H9 (cell line): ENCODE data around the gene ACADL. TPM values are rescaled to one million over a fixed set of nuclear protein-coding genes. Genes with fewer than 3 reads are reported as not detected.

ENCODE experiments used
- DNase-seq: peaks from one replicate; pipeline ENCODE4 v3.0.0-alpha.2; 2017
- H2AFZ ChIP-seq: one replicate; pipeline ENCODE4 v1.6.1; 2013; ENCODE audit warnings: mild to moderate bottlenecking, low read length, control low read depth, moderate library complexity
- H2AK5ac ChIP-seq: 2 replicates; pipeline ENCODE4 v1.6.1; 2013; ENCODE audit warnings: low read length, control low read depth, mixed read lengths; ENCODE audit not compliant: insufficient read length
- H2BK120ac ChIP-seq: one replicate; pipeline ENCODE4 v1.6.1; 2013; ENCODE audit warnings: low read depth, mild to moderate bottlenecking, low read length, control low read depth, inconsistent platforms; ENCODE audit not compliant: poor library complexity, severe bottlenecking
- H2BK12ac ChIP-seq: 2 replicates; pipeline ENCODE4 v1.6.1; 2013; ENCODE audit warnings: low read length, control low read depth, mixed read lengths, low read depth; ENCODE audit not compliant: insufficient read length
- H2BK15ac ChIP-seq: 2 replicates; pipeline ENCODE4 v1.6.1; 2013; ENCODE audit warnings: low read depth, low read length, control low read depth
- H2BK20ac ChIP-seq: one replicate; pipeline ENCODE4 v1.6.1; 2013; ENCODE audit warnings: low read depth, mild to moderate bottlenecking, low read length, control low read depth, inconsistent platforms; ENCODE audit not compliant: poor library complexity, severe bottlenecking
- H2BK5ac ChIP-seq: 2 replicates; pipeline ENCODE4 v1.6.1; 2013; ENCODE audit warnings: low read length, control low read depth, mixed read lengths; ENCODE audit not compliant: insufficient read length
- H3K14ac ChIP-seq: 2 replicates; pipeline ENCODE4 v1.6.1; 2013; ENCODE audit warnings: low read length, control low read depth; ENCODE audit not compliant: insufficient read depth
- H3K18ac ChIP-seq: 2 replicates; pipeline ENCODE4 v1.6.1; 2013; ENCODE audit warnings: low read depth, mild to moderate bottlenecking, mixed read lengths, low read length, control low read depth; ENCODE audit not compliant: insufficient read length
- H3K23ac ChIP-seq: 2 replicates; pipeline ENCODE4 v1.6.1; 2013; ENCODE audit warnings: low read length, control low read depth, mixed read lengths, low read depth; ENCODE audit not compliant: insufficient read length
- H3K23me2 ChIP-seq: 2 replicates; pipeline ENCODE4 v1.6.1; 2013; ENCODE audit warnings: low read depth, mild to moderate bottlenecking, mixed read lengths, low read length, control low read depth; ENCODE audit not compliant: insufficient read length, poor library complexity, severe bottlenecking
- H3K27ac ChIP-seq: 2 replicates; pipeline ENCODE4 v1.5.1; 2013; ENCODE audit warnings: low read length, control low read depth, mixed read lengths, low read depth; ENCODE audit not compliant: insufficient read length
- H3K27me3 ChIP-seq: 2 replicates; pipeline ENCODE4 v1.6.1; 2013; ENCODE audit warnings: low read length, control low read depth, inconsistent platforms; ENCODE audit not compliant: insufficient read depth
- H3K4ac ChIP-seq: 2 replicates; pipeline ENCODE4 v1.6.1; 2013; ENCODE audit warnings: low read depth, mild to moderate bottlenecking, control low read depth, inconsistent platforms, low read length, moderate library complexity
- H3K4me1 ChIP-seq: 2 replicates; pipeline ENCODE4 v1.6.1; 2013; ENCODE audit warnings: low read length, control low read depth, inconsistent platforms; ENCODE audit not compliant: insufficient read depth
- H3K4me2 ChIP-seq: 2 replicates; pipeline ENCODE4 v1.6.1; 2013; ENCODE audit warnings: low read length, control low read depth, mixed read lengths; ENCODE audit not compliant: insufficient read length, insufficient read depth
- H3K56ac ChIP-seq: 2 replicates; pipeline ENCODE4 v1.6.1; 2013; ENCODE audit warnings: low read depth, mild to moderate bottlenecking, mixed read lengths, low read length, control low read depth; ENCODE audit not compliant: insufficient read length
- H3K79me1 ChIP-seq: 2 replicates; pipeline ENCODE4 v1.6.1; 2013; ENCODE audit warnings: low read depth, mild to moderate bottlenecking, moderate library complexity, low read length, control low read depth, inconsistent platforms; ENCODE audit not compliant: insufficient read depth, poor library complexity, severe bottlenecking
- H3K79me2 ChIP-seq: 2 replicates; pipeline ENCODE4 v1.6.1; 2013; ENCODE audit warnings: low read length, control low read depth, inconsistent platforms; ENCODE audit not compliant: insufficient read depth
- H3K9ac ChIP-seq: 2 replicates; pipeline ENCODE4 v1.6.1; 2013; ENCODE audit warnings: low read length, control low read depth, mixed read lengths; ENCODE audit not compliant: insufficient read length; ENCODE audit errors: extremely low read depth
- H3K9me3 ChIP-seq: one replicate; pipeline ENCODE4 v1.6.1; 2013; ENCODE audit warnings: low read depth, low read length, inconsistent platforms; ENCODE audit not compliant: control insufficient read depth
- H3T11ph ChIP-seq: one replicate; pipeline ENCODE4 v1.6.1; 2013; ENCODE audit warnings: mild to moderate bottlenecking, low read length, control low read depth, inconsistent platforms
- H4K20me1 ChIP-seq: one replicate; pipeline ENCODE4 v1.6.1; 2013; ENCODE audit not compliant: control insufficient read depth, insufficient read length, insufficient read depth
- H4K5ac ChIP-seq: 2 replicates; pipeline ENCODE4 v1.6.1; 2013; ENCODE audit warnings: low read depth, mild to moderate bottlenecking, mixed read lengths, low read length, control low read depth; ENCODE audit not compliant: insufficient read length
- H4K8ac ChIP-seq: replicated peaks from 2 replicates; pipeline ENCODE4 v1.6.1; 2013; ENCODE audit warnings: low read length, control low read depth, mixed read lengths, low read depth; ENCODE audit not compliant: insufficient read length
- H4K91ac ChIP-seq: 2 replicates; pipeline ENCODE4 v1.6.1; 2013; ENCODE audit warnings: low read depth, mild to moderate bottlenecking, moderate library complexity, mixed read lengths, low read length, control low read depth; ENCODE audit not compliant: insufficient read length
- H3K27ac Mint-ChIP-seq, 3 experiments: 2 replicates in 2 of 3; 3 replicates in 1 of 3; pipeline ENCODE4 v1.8.0; 2020 to 2021; ENCODE audit warnings: mixed read lengths in 3 of 3, mild to moderate bottlenecking in 1 of 3, moderate library complexity in 1 of 3
- H3K27me3 Mint-ChIP-seq: 2 replicates; pipeline ENCODE4 v1.8.0; 2021; ENCODE audit warnings: low read depth, mild to moderate bottlenecking, moderate library complexity, mixed read lengths
- H3K36me3 Mint-ChIP-seq, 3 experiments: 2 replicates in 2 of 3; 3 replicates in 1 of 3; pipeline ENCODE4 v1.8.0; 2020 to 2021; ENCODE audit warnings: low read depth in 3 of 3, mixed read lengths in 3 of 3; ENCODE audit not compliant: insufficient read depth in 1 of 3
- H3K4me1 Mint-ChIP-seq, 2 experiments: 2 replicates each; pipeline ENCODE4 v1.8.0; 2020; ENCODE audit warnings: mixed read lengths in 2 of 2
- H3K4me3 Mint-ChIP-seq, 2 experiments: 2 replicates in 1 of 2; 3 replicates in 1 of 2; pipeline ENCODE4 v1.8.0; 2020 to 2021; ENCODE audit warnings: mild to moderate bottlenecking in 2 of 2, mixed read lengths in 2 of 2, moderate library complexity in 1 of 2
- H3K9me3 Mint-ChIP-seq, 2 experiments: 2 replicates in 1 of 2; 3 replicates in 1 of 2; pipeline ENCODE4 v1.8.0; 2020; ENCODE audit warnings: mild to moderate bottlenecking in 2 of 2, mixed read lengths in 2 of 2, moderate library complexity in 1 of 2
- total RNA-seq: library from RNA; stranded (reverse); gene quantifications from 2 replicates; pipeline ENCODE4 v1.2.1, GENCODE V29; 2021
- TF ChIP-seq, protein P1 (sequence below): fragments of 200-600 bp; sonication (generic); conservative IDR thresholded peaks from 3 replicates; pipeline ENCODE4 v1.8.0; 2021; ENCODE audit warnings: antibody characterized with exemption, mild to moderate bottlenecking

ACADL gene
- total RNA-seq, 1 experiment from 2014 or later: 0.26 TPM

DNA sequence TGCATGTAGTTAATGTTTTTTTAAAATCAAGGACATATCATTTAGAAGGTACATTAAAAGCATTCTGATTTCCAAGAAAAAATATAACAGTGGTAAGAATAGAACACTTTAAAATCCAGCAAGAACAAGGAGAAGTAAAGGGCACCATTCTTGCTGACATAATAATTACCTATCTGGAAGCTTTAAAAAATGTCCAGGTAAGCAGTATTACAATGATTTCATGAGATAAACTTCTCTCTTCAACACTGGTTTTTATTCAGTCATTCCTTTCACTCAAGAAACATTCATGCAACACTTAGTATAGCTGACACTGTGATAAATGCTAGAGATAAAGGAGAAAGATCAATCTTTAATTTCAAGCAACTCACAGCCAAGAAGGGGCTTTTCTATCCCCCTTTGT lies 51.2 kb downstream of the ACADL start:
- Histone ChIP-seq H2AK5ac (no peak overlapping the region), H2BK12ac (no peak overlapping the region), H3K4ac (no peak overlapping the region), H3K14ac (no peak overlapping the region), H3K27me3 (no peaks in the 10 kb centered on the region), H3T11ph (no peak overlapping the region), H4K91ac (no peak overlapping the region), H2BK5ac (no peak overlapping the region), H3K79me1 (no peaks in the 10 kb centered on the region), H2BK120ac (no peak overlapping the region), H2BK20ac (no peak overlapping the region), H4K8ac (no peak overlapping the region), H3K27ac (no peak overlapping the region), H3K56ac (no peak overlapping the region), H4K20me1 (no peaks in the 10 kb centered on the region), H3K23me2 (peaks cover 16% of the 10 kb centered on the region), H3K9me3 (no peaks in the 10 kb centered on the region), H3K23ac (no peak overlapping the region), H4K5ac (no peak overlapping the region), H3K4me1 (no peaks in the 10 kb centered on the region), H3K79me2 (no peaks in the 10 kb centered on the region), H3K9ac (no peak overlapping the region), H3K4me2 (no peak overlapping the region), H2BK15ac (no peak overlapping the region), H3K18ac (no peak overlapping the region), H2AFZ (no peak overlapping the region)
- peaks cover 25 to 31% of the 10 kb centered on the region in 2 experiments for H3K4me1 Mint-ChIP-seq
- no peak for DNase-seq
- no peak overlapping the region for H3K27ac Mint-ChIP-seq
- TF ChIP-seq, protein P1, sequence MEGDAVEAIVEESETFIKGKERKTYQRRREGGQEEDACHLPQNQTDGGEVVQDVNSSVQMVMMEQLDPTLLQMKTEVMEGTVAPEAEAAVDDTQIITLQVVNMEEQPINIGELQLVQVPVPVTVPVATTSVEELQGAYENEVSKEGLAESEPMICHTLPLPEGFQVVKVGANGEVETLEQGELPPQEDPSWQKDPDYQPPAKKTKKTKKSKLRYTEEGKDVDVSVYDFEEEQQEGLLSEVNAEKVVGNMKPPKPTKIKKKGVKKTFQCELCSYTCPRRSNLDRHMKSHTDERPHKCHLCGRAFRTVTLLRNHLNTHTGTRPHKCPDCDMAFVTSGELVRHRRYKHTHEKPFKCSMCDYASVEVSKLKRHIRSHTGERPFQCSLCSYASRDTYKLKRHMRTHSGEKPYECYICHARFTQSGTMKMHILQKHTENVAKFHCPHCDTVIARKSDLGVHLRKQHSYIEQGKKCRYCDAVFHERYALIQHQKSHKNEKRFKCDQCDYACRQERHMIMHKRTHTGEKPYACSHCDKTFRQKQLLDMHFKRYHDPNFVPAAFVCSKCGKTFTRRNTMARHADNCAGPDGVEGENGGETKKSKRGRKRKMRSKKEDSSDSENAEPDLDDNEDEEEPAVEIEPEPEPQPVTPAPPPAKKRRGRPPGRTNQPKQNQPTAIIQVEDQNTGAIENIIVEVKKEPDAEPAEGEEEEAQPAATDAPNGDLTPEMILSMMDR: no peak
- peaks cover 0 to 4% (median 0%) of the 10 kb centered on the region in 3 experiments; a peak in 1 of 7 replicates for H3K36me3 Mint-ChIP-seq
- no peak overlapping the region for H3K4me3 Mint-ChIP-seq
- H3K9me3 Mint-ChIP-seq: peaks cover 0 to 4% of the 10 kb centered on the region in 2 experiments; a peak in 4 of 5 replicates
- H3K27me3 Mint-ChIP-seq: no peaks in the 10 kb centered on the region
